Endodermal cell (in vitro differentiated cells): Measurements from ENCODE around the gene OXT. TPM values are rescaled to one million over a fixed set of nuclear protein-coding genes. Genes with fewer than 3 reads are reported as not detected.

Source experiments
- DNase-seq: peaks from one replicate; pipeline ENCODE4 v3.0.0-alpha.2; 2017
- H3K27ac ChIP-seq: 2 replicates; pipeline ENCODE4 v1.5.1; 2013; ENCODE audit warnings: mild to moderate bottlenecking, low read depth, low read length, moderate library complexity
- H3K27me3 ChIP-seq: 2 replicates; pipeline ENCODE4 v1.6.1; 2013; ENCODE audit warnings: mild to moderate bottlenecking, low read length, moderate library complexity; ENCODE audit not compliant: insufficient read depth, control insufficient read depth, poor library complexity, severe bottlenecking
- H3K36me3 ChIP-seq: 2 replicates; pipeline ENCODE4 v1.7.0; 2013; ENCODE audit warnings: mild to moderate bottlenecking, low read length, moderate library complexity; ENCODE audit not compliant: control insufficient read depth, insufficient read depth
- H3K4me1 ChIP-seq: one replicate; pipeline ENCODE4 v1.7.0; 2013; ENCODE audit warnings: low read length; ENCODE audit not compliant: control insufficient read depth, insufficient read depth
- H3K4me3 ChIP-seq: 2 replicates; pipeline ENCODE4 v1.5.1; 2013; ENCODE audit warnings: mild to moderate bottlenecking, low read length, moderate library complexity
- H3K9ac ChIP-seq: 2 replicates; pipeline ENCODE4 v1.6.1; 2013; ENCODE audit warnings: mild to moderate bottlenecking, low read length, moderate library complexity; ENCODE audit not compliant: poor library complexity, severe bottlenecking; ENCODE audit errors: extremely low read depth
- H3K9me3 ChIP-seq: 2 replicates; pipeline ENCODE4 v1.6.1; 2013; ENCODE audit warnings: mild to moderate bottlenecking, low read length, moderate library complexity; ENCODE audit not compliant: control insufficient read depth
- H3K27ac Mint-ChIP-seq: 2 replicates; pipeline ENCODE4 v1.8.0; 2020; ENCODE audit warnings: mixed read lengths
- H3K27me3 Mint-ChIP-seq: 2 replicates; pipeline ENCODE4 v1.8.0; 2021; ENCODE audit warnings: mild to moderate bottlenecking, mixed read lengths; ENCODE audit not compliant: insufficient read depth
- H3K36me3 Mint-ChIP-seq: 2 replicates; pipeline ENCODE4 v1.8.0; 2020; ENCODE audit warnings: low read depth, mixed read lengths
- H3K4me1 Mint-ChIP-seq: 2 replicates; pipeline ENCODE4 v1.8.0; 2020; ENCODE audit warnings: mixed read lengths
- H3K4me3 Mint-ChIP-seq: 2 replicates; pipeline ENCODE4 v1.8.0; 2020; ENCODE audit warnings: mild to moderate bottlenecking, moderate library complexity, mixed read lengths
- H3K9me3 Mint-ChIP-seq: 2 replicates; pipeline ENCODE4 v1.8.0; 2020; ENCODE audit warnings: mild to moderate bottlenecking, mixed read lengths
- CTCF ChIP-seq: fragments of 200-600 bp; sonication (generic); conservative IDR thresholded peaks from 2 replicates; pipeline ENCODE4 v1.5.0; 2021; ENCODE audit warnings: antibody characterized with exemption, mild to moderate bottlenecking
- WGBS, 2 experiments: methylation state at CpG; one replicate each; pipeline versions ENCODE4 v1.1.5 to v1.1.7; 2013; ENCODE audit warnings: missing lambda C conversion rate in 2 of 2, mixed read lengths in 1 of 2; ENCODE audit not compliant: insufficient coverage in 1 of 2, insufficient read length in 1 of 2; 5-methylcytosine and 5-hydroxymethylcytosine counted together
- total RNA-seq, 2 donors: library from RNA; stranded (reverse); fragmentation: NEBNext Ultra II Directional in 1 of 2; extraction: Animal tissue kit (Norgen Biotek cat#: 25700) in 1 of 2; gene quantifications; 2 replicates in 1 of 2; 3 replicates in 1 of 2; pipeline ENCODE4 v1.2.1, GENCODE V29; 2021

OXT gene
- total RNA-seq, 2 donors from 2014 or later = not detected

- Histone ChIP-seq H3K4me3 (no peak overlapping the region), H3K36me3 (no peaks in the 10 kb centered on the region), H3K9me3 (no peaks in the 10 kb centered on the region), H3K4me1 (no peaks in the 10 kb centered on the region), H3K9ac (no peak overlapping the region), H3K27ac (no peak overlapping the region), H3K27me3 (peaks cover 47% of the 10 kb centered on the region)
- Mint-ChIP-seq H3K27ac (no peak overlapping the region), H3K9me3 (no peaks in the 10 kb centered on the region), H3K4me1 (peaks cover 3% of the 10 kb centered on the region), H3K36me3 (no peaks in the 10 kb centered on the region), H3K4me3 (no peak overlapping the region), H3K27me3 (peaks cover 53% of the 10 kb centered on the region)
- no peak for TF ChIP-seq CTCF
- 57 to 81% methylated on average over 2 to 7 of the region's 7 CpGs for WGBS, 2 experiments
- DNase-seq = no peak
Measured at GRCh38 chr20:3088031-3088430, 16.6 kb downstream of the OXT start.

GRCh38 chr20:3090565-3090964, 19.1 kb downstream of the OXT start:
- Mint-ChIP-seq H3K9me3 (no peaks in the 10 kb centered on the region), H3K4me1 (peaks cover 3% of the 10 kb centered on the region), H3K4me3 (no peak overlapping the region), H3K36me3 (no peaks in the 10 kb centered on the region), H3K27ac (no peak overlapping the region), H3K27me3 (peaks cover 38% of the 10 kb centered on the region)
- Histone ChIP-seq H3K9me3 (no peaks in the 10 kb centered on the region), H3K27me3 (peaks cover 27% of the 10 kb centered on the region), H3K27ac (no peak overlapping the region), H3K9ac (no peak overlapping the region), H3K36me3 (no peaks in the 10 kb centered on the region), H3K4me1 (no peaks in the 10 kb centered on the region), H3K4me3 (no peak overlapping the region)
- no peak for TF ChIP-seq CTCF
- no peak for DNase-seq
- 52 to 63% methylated on average over 1 of the region's 1 CpG for WGBS, 2 experiments

- peak; percentile 80 for DNase-seq
- peaks cover 38% of the 10 kb centered on the region for H3K27me3 Mint-ChIP-seq
- H3K4me3 Mint-ChIP-seq = peak overlapping the region; percentile 49
Measured at GRCh38 chr20:3092611-3093379, 21.4 kb downstream of the OXT start.

More at GRCh38 chr20:3092611-3093379, 21.4 kb downstream of the OXT start:
- peak overlapping the region; percentile 46 for H3K27ac Mint-ChIP-seq
- no peaks in the 10 kb centered on the region for H3K36me3 ChIP-seq
- H3K4me1 Mint-ChIP-seq = peaks cover 3% of the 10 kb centered on the region
- H3K4me3 ChIP-seq = no peak overlapping the region
- no peak overlapping the region for H3K9ac ChIP-seq
- H3K9me3 Mint-ChIP-seq = no peaks in the 10 kb centered on the region
- no peaks in the 10 kb centered on the region for H3K4me1 ChIP-seq
- peaks cover 27% of the 10 kb centered on the region for H3K27me3 ChIP-seq
- H3K27ac ChIP-seq = no peak overlapping the region
- H3K36me3 Mint-ChIP-seq = no peaks in the 10 kb centered on the region
- TF ChIP-seq CTCF = no peak
- no peaks in the 10 kb centered on the region for H3K9me3 ChIP-seq
- 30 to 45% methylated on average over 16 to 81 of the region's 81 CpGs for WGBS, 2 experiments
